HL-60 (cell line): ENCODE results near the gene RNASE13.

Experiments
- CTCF ChIP-seq: IDR thresholded peaks from one replicate; pipeline ENCODE4 v1.5.1; 2011; ENCODE audit warnings: low read length, control low read depth, inconsistent platforms; ENCODE audit not compliant: insufficient read depth
- POLR2AphosphoS5 ChIP-seq: IDR thresholded peaks from 2 replicates; pipeline ENCODE4 v1.6.1; 2012; ENCODE audit warnings: low read depth
- REST ChIP-seq: IDR thresholded peaks from 2 replicates; pipeline ENCODE4 v1.6.1; 2012; ENCODE audit warnings: low read depth; ENCODE audit not compliant: insufficient replicate concordance
- SPI1 ChIP-seq: IDR thresholded peaks from 2 replicates; pipeline ENCODE4 v1.6.1; 2012; ENCODE audit warnings: low read depth, mild to moderate bottlenecking, borderline replicate concordance

GRCh38 chr14:21040370-21040925, 5.8 kb upstream of the RNASE13 start:
- no peak for TF ChIP-seq POLR2AphosphoS5
- no peak for TF ChIP-seq CTCF
- TF ChIP-seq REST: no peak
- TF ChIP-seq SPI1: no peak
